Endothelial cell of umbilical vein (primary cell): ENCODE data around the gene PNRC1. TPM values are rescaled to one million over a fixed set of nuclear protein-coding genes. Genes with fewer than 3 reads are reported as not detected.

Experiments used
- BruUV-seq: library from RNA; stranded (reverse); fragments of 400-500 nt; replicated peaks from 2 replicates; lab custom pipeline; 2021; lab: Mats Ljungman, UMichigan
- CTCF ChIA-PET: fragments of 300-600, 350-600 bp; sonication (Branson Sonifier 250); formaldehyde crosslinking; loops from one replicate; lab custom pipeline; 2021; ENCODE audit warnings: antibody characterized with exemption, inconsistent platforms; lab: Charles Lee
- POLR2A ChIA-PET: fragments of 300-600, 350-600 bp; sonication (Branson Sonifier 250); formaldehyde crosslinking; loops from one replicate; lab custom pipeline; 2021; ENCODE audit warnings: antibody characterized with exemption, inconsistent platforms; lab: Charles Lee
- DNase-seq: peaks from one replicate; pipeline ENCODE4 v3.0.0-alpha.2; 2011; ENCODE audit warnings: low read depth, low spot score
- FAIRE-seq: peaks from 2 replicates; lab custom pipeline; 2011; peaks lifted over from hg19 to GRCh38; lab: Jason Lieb, UNC
- H2AFZ ChIP-seq: 2 replicates; pipeline ENCODE4 v1.6.0; 2012; ENCODE audit warnings: low read depth, low read length, control low read depth, inconsistent platforms
- H3K27ac ChIP-seq: 2 replicates; pipeline ENCODE4 v1.5.1; 2011; ENCODE audit warnings: low read depth, mild to moderate bottlenecking, control low read depth, low read length, moderate library complexity; ENCODE audit not compliant: insufficient read depth
- H3K27me3 ChIP-seq, 2 experiments: 2 replicates each; pipeline versions ENCODE4 v1.6.0 to v1.6.1; 2011; ENCODE audit warnings: low read length in 2 of 2, mixed read lengths in 1 of 2; ENCODE audit not compliant: control insufficient read depth in 2 of 2, insufficient read depth in 2 of 2
- H3K36me3 ChIP-seq, 2 experiments: 2 replicates in 1 of 2; 3 replicates in 1 of 2; pipeline ENCODE4 v1.5.1; 2011; ENCODE audit warnings: low read length in 2 of 2, mild to moderate bottlenecking in 1 of 2, moderate library complexity in 1 of 2; ENCODE audit not compliant: control insufficient read depth in 2 of 2, insufficient read depth in 2 of 2; ENCODE audit errors: extremely low read depth in 1 of 2
- H3K4me1 ChIP-seq: 3 replicates; pipeline ENCODE4 v1.5.1; 2011; ENCODE audit warnings: mild to moderate bottlenecking, low read length; ENCODE audit not compliant: control insufficient read depth, insufficient read depth; ENCODE audit errors: extremely low read depth
- H3K4me2 ChIP-seq: 2 replicates; pipeline ENCODE4 v1.6.1; 2011; ENCODE audit warnings: low read length, control low read depth, mixed read lengths; ENCODE audit not compliant: insufficient read depth
- H3K4me3 ChIP-seq, 3 experiments: fragments of 200-600 bp in 1 of 3; sonication (generic), shearing (Covaris generic) in 1 of 3; replicated peaks in 1 of 3; 2 replicates each; pipeline ENCODE4 v1.5.1; 2011 to 2016; ENCODE audit warnings: control low read depth in 3 of 3, low read length in 3 of 3, mild to moderate bottlenecking in 2 of 3, inconsistent platforms in 1 of 3, low read depth in 1 of 3, moderate library complexity in 1 of 3; ENCODE audit not compliant: insufficient read depth in 1 of 3
- H3K79me2 ChIP-seq: 2 replicates; pipeline ENCODE4 v1.6.0; 2012; ENCODE audit warnings: low read length, inconsistent platforms; ENCODE audit not compliant: control insufficient read depth, insufficient read depth
- H3K9ac ChIP-seq: replicated peaks from 2 replicates; pipeline ENCODE3; 2011; ENCODE audit warnings: low read length, control low read depth; ENCODE audit not compliant: insufficient read depth; ENCODE audit errors: extremely low read depth
- H3K9me1 ChIP-seq: replicated peaks from 3 replicates; pipeline ENCODE4 v1.6.0; 2011; ENCODE audit warnings: mild to moderate bottlenecking, low read length; ENCODE audit not compliant: control insufficient read depth, insufficient read depth; ENCODE audit errors: extremely low read depth
- H3K9me3 ChIP-seq: replicated peaks from 2 replicates; pipeline ENCODE4 v1.5.1; 2012; ENCODE audit warnings: low read length, inconsistent platforms; ENCODE audit not compliant: control insufficient read depth, insufficient read depth
- H4K20me1 ChIP-seq: replicated peaks from 2 replicates; pipeline ENCODE3; 2011; ENCODE audit warnings: mild to moderate bottlenecking, low read length; ENCODE audit not compliant: control insufficient read depth, insufficient read depth; ENCODE audit errors: extremely low read depth
- EZH2 ChIP-seq: IDR thresholded peaks from 2 replicates; pipeline ENCODE4 v1.6.1; 2012; ENCODE audit warnings: borderline replicate concordance, low read depth, mild to moderate bottlenecking, moderate library complexity, low read length, inconsistent platforms; ENCODE audit not compliant: severe bottlenecking
- FOS ChIP-seq: IDR thresholded peaks from 2 replicates; pipeline ENCODE4 v1.6.1; 2011; ENCODE audit warnings: mild to moderate bottlenecking, low read length, moderate library complexity, borderline replicate concordance; ENCODE audit not compliant: insufficient read depth
- GATA2 ChIP-seq: IDR thresholded peaks from 2 replicates; pipeline ENCODE4 v1.7.0; 2011; ENCODE audit warnings: low read depth, mild to moderate bottlenecking, moderate library complexity, mixed read lengths, low read length; ENCODE audit not compliant: insufficient read length, insufficient read depth
- JUN ChIP-seq: IDR thresholded peaks from 2 replicates; pipeline ENCODE4 v1.6.1; 2011; ENCODE audit warnings: borderline replicate concordance, low read depth; ENCODE audit not compliant: insufficient read length, insufficient read depth
- MYC ChIP-seq: IDR thresholded peaks from one replicate; pipeline ENCODE4 v1.6.1; 2011; ENCODE audit warnings: mild to moderate bottlenecking, low read depth, low read length
- POLR2A ChIP-seq: IDR thresholded peaks from 2 replicates; pipeline ENCODE4 v1.6.1; 2012; ENCODE audit warnings: low read depth, mild to moderate bottlenecking, control low read depth, low read length
- POLR2AphosphoS5 ChIP-seq: IDR thresholded peaks from 2 replicates; pipeline ENCODE4 v1.6.1; 2012; ENCODE audit warnings: low read depth, mild to moderate bottlenecking, control low read depth, low read length, moderate library complexity; ENCODE audit not compliant: insufficient read depth
- dilution Hi-C: fragments of 300-500 bp; cut with MboI; formaldehyde crosslinking; loops from one replicate; pipeline ENCODE4 v1.15.0; 2019; ENCODE audit warnings: low sequenced_read_pairs; ENCODE audit not compliant: extremely low pct_ligation_motif_present
- intact Hi-C: fragments of 100-400 bp; cut with micrococcal nuclease; formaldehyde crosslinking; loops from one replicate; pipeline ENCODE4 v1.10.0; 2022
- polyA plus RNA-seq, 4 experiments: library from polyadenylated mRNA; depleted of rRNA in 3 of 4; stranded (reverse) in 3 of 4; unstranded in 1 of 4; fragments of >200 nt; gene quantifications; 2 replicates each; pipeline versions ENCODE4 v1.2.1 to v1.2.3, GENCODE V29; 2011 to 2012; ENCODE audit warnings: missing spikeins in 1 of 4
- total RNA-seq: library from RNA; stranded (reverse); gene quantifications from 2 replicates; pipeline ENCODE4 v1.2.3, GENCODE V29; 2021
- TF ChIP-seq, protein P1 (sequence below), 2 donors: IDR thresholded peaks; 1 replicate in 1 of 2; 2 replicates in 1 of 2; pipeline ENCODE4 v1.5.1; 2011; ENCODE audit warnings: low read length in 2 of 2, mild to moderate bottlenecking in 2 of 2, moderate library complexity in 2 of 2, control low read depth in 1 of 2, inconsistent platforms in 1 of 2, low read depth in 1 of 2; ENCODE audit not compliant: insufficient read depth in 1 of 2; ENCODE audit errors: extremely low read depth in 1 of 2
- TF ChIP-seq, protein P2 (sequence below): IDR thresholded peaks from 2 replicates; pipeline ENCODE4 v1.6.1; 2011; ENCODE audit not compliant: insufficient read depth, insufficient read length

Gene PNRC1
- total and polyA plus RNA-seq, 2 donors (not counting 3 experiments of a cell fraction or from before 2014, with no cell fraction given): 9.6 to 87.9 TPM

DNA sequence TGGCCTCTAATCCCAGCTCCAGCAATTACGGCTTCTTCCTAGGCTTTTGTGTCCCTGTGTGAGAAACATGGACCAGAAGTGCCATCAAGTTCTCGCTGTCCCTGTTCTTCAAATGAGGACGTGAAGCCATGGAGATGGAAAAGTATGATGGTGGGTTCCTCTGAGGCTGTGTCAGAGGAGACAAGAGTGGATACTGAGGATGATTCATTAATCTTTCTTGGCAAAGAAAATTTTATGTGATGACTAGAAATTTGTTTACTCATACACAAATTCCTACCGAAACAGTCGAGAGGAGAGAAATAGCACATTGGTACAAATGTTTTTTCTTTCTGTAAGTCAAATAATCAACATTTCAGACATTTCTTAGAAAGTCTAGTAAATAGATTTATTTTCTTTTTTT lies 35.0 kb upstream of the PNRC1 start:
- no peak overlapping the region for H2AFZ ChIP-seq
- H3K27ac ChIP-seq: no peak overlapping the region
- no peaks in the 10 kb centered on the region for H3K79me2 ChIP-seq
- H3K36me3 ChIP-seq: no peaks in the 10 kb centered on the region
- H3K9me3 ChIP-seq: no peaks in the 10 kb centered on the region
- FAIRE-seq (no peak), DNase-seq (no peak)
- ChIA-PET CTCF (no interaction called here), POLR2A (no interaction called here)
- intact Hi-C loops (no loop called here), dilution Hi-C loops (no loop called here)
- no peak for TF ChIP-seq POLR2AphosphoS5
- TF ChIP-seq POLR2A: no peak
- TF ChIP-seq, protein P1, sequence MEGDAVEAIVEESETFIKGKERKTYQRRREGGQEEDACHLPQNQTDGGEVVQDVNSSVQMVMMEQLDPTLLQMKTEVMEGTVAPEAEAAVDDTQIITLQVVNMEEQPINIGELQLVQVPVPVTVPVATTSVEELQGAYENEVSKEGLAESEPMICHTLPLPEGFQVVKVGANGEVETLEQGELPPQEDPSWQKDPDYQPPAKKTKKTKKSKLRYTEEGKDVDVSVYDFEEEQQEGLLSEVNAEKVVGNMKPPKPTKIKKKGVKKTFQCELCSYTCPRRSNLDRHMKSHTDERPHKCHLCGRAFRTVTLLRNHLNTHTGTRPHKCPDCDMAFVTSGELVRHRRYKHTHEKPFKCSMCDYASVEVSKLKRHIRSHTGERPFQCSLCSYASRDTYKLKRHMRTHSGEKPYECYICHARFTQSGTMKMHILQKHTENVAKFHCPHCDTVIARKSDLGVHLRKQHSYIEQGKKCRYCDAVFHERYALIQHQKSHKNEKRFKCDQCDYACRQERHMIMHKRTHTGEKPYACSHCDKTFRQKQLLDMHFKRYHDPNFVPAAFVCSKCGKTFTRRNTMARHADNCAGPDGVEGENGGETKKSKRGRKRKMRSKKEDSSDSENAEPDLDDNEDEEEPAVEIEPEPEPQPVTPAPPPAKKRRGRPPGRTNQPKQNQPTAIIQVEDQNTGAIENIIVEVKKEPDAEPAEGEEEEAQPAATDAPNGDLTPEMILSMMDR (IDR thresholded peaks at IDR 0.05; ENCODE audit: extremely low read depth in 1 of 2, insufficient read depth in 1 of 2, low read depth in 1 of 2, low read length in 2 of 2): no peak
- no peak for TF ChIP-seq JUN
- no peak for TF ChIP-seq EZH2
- no peak for TF ChIP-seq FOS
- TF ChIP-seq GATA2: no peak
- no peak for TF ChIP-seq MYC
- TF ChIP-seq, protein P2, sequence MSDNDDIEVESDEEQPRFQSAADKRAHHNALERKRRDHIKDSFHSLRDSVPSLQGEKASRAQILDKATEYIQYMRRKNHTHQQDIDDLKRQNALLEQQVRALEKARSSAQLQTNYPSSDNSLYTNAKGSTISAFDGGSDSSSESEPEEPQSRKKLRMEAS: no peak
- no peak overlapping the region for H3K4me3 ChIP-seq
- H3K27me3 ChIP-seq: no peaks in the 10 kb centered on the region
- H3K4me2 ChIP-seq: no peak overlapping the region
- H4K20me1 ChIP-seq: no peaks in the 10 kb centered on the region
- no peaks in the 10 kb centered on the region for H3K9me1 ChIP-seq
- H3K9ac ChIP-seq: no peak overlapping the region
- no TSS peak for BruUV-seq
- no peaks in the 10 kb centered on the region for H3K4me1 ChIP-seq
